IMR-90 (cell line): ENCODE measurements around the gene DUSP7.

Source experiments
- BHLHE40 ChIP-seq: fragments of 150-350 bp; IDR thresholded peaks from 2 replicates; pipeline ENCODE4 v1.6.1; 2016; ENCODE audit warnings: mild to moderate bottlenecking, low read depth, low read length
- CEBPB ChIP-seq: IDR thresholded peaks from 2 replicates; pipeline ENCODE4 v1.6.1; 2012; ENCODE audit warnings: low read depth, low read length, improper control_type of control experiment
- CTCF ChIP-seq: conservative IDR thresholded peaks from 2 replicates; pipeline ENCODE4 v1.5.1; 2012; ENCODE audit warnings: mild to moderate bottlenecking, low read depth, low read length, improper control_type of control experiment
- MXI1 ChIP-seq: IDR thresholded peaks from 2 replicates; pipeline ENCODE4 v1.6.1; 2012; ENCODE audit warnings: low read depth, mild to moderate bottlenecking, low read length, moderate library complexity, borderline replicate concordance
- NFE2L2 ChIP-seq: fragments of 150-350 bp; IDR thresholded peaks from 2 replicates; pipeline ENCODE4 v1.6.1; 2016; ENCODE audit warnings: low read depth, mild to moderate bottlenecking, low read length
- POLR2A ChIP-seq: IDR thresholded peaks from 2 replicates; pipeline ENCODE4 v1.6.1; 2012; ENCODE audit warnings: mild to moderate bottlenecking, low read depth, low read length
- RCOR1 ChIP-seq: IDR thresholded peaks from 2 replicates; pipeline ENCODE4 v1.6.1; 2012; ENCODE audit warnings: mild to moderate bottlenecking, low read length, improper control_type of control experiment; ENCODE audit not compliant: insufficient replicate concordance
- RFX5 ChIP-seq: IDR thresholded peaks from 2 replicates; pipeline ENCODE4 v1.8.0; 2012; ENCODE audit warnings: low read depth, mild to moderate bottlenecking, low read length, moderate library complexity
- SMC3 ChIP-seq: fragments of 150-350 bp; IDR thresholded peaks from 2 replicates; pipeline ENCODE4 v1.6.1; 2016; ENCODE audit warnings: low read depth, mild to moderate bottlenecking, antibody characterized with exemption, low read length, moderate library complexity

GRCh38 chr3:52006017-52006819 lies 50.2 kb downstream of the DUSP7 start:
- TF ChIP-seq CTCF (no peak), NFE2L2 (no peak), SMC3 (no peak), CEBPB (no peak), MXI1 (no peak), RFX5 (no peak), RCOR1 (no peak), BHLHE40 (no peak), POLR2A (no peak)
